22Rv1 (cell line): ENCODE results near the gene TTLL6.

Experiments used
- H3K27ac ChIP-seq: fragments of 450-650 bp; 2 replicates; pipeline ENCODE4 v1.5.1; 2017
- ZFX ChIP-seq: fragments of 450-650 bp; IDR thresholded peaks from 2 replicates; pipeline ENCODE4 v1.6.1; 2017; ENCODE audit warnings: antibody characterized with exemption, borderline replicate concordance
- TF ChIP-seq, protein P1 (sequence below): fragments of 450-650 bp; IDR thresholded peaks from 2 replicates; pipeline ENCODE4 v1.5.1; 2017; ENCODE audit warnings: mild to moderate bottlenecking

TTLL6 gene

DNA sequence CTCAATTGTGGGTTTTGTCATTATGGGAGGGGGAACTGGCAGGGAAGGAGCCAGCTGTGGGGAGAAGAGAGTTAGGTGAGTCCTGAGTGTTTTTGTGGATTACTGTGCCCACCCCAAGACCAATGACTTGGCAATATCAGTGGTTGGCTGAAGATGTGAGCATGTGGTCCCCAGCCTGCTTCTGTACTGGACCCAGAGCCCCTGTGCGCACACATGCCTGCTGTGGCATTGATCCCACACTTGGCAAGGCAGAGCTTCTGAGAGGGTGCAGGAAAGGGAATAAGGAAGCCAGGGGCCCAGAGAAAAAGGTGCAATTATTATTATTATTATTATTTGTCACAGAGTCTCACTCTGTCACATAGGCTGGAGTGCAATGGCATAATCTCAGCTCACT is 96.0 kb downstream of the TTLL6 start:
- TF ChIP-seq, protein P1, sequence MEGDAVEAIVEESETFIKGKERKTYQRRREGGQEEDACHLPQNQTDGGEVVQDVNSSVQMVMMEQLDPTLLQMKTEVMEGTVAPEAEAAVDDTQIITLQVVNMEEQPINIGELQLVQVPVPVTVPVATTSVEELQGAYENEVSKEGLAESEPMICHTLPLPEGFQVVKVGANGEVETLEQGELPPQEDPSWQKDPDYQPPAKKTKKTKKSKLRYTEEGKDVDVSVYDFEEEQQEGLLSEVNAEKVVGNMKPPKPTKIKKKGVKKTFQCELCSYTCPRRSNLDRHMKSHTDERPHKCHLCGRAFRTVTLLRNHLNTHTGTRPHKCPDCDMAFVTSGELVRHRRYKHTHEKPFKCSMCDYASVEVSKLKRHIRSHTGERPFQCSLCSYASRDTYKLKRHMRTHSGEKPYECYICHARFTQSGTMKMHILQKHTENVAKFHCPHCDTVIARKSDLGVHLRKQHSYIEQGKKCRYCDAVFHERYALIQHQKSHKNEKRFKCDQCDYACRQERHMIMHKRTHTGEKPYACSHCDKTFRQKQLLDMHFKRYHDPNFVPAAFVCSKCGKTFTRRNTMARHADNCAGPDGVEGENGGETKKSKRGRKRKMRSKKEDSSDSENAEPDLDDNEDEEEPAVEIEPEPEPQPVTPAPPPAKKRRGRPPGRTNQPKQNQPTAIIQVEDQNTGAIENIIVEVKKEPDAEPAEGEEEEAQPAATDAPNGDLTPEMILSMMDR: no peak
- TF ChIP-seq ZFX: no peak
- peak overlapping the region; percentile 100 for H3K27ac ChIP-seq

DNA sequence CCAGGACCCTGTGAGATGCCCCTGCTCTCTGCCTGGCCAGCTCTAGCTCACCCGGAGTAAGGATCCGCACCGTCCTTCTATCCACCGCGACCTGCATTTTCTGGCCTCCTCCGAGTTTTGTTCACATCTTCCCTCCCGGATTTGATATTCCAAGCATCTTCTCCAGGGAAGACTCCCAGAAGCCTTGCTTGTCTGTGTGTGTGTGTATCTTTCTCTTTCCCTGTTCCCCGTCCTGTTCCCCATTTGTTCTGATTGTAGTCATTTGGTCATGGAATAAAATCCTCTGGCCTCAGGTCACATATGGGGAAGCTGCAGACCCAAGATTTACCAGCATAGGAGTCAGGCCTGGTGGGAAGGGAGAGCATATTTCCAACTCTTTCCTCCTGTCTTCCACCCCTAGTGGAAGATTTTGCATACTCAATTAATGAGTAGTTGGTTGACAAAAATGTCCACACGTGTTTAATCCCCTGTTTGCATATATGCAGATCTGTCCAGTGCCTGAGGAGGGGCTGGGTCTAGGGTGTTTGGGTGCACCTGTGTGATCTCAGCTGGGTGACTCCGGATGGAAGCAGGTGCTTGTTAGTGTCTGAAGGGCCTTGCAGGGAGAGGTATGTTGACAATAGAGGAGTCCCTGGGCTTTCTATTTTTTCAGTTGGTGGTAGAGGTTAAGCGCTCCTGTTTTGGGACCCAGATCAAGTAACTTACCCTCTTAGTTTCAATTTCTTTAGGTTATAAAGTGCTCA is 96.6 kb downstream of the TTLL6 start:
- peak overlapping the region; percentile 100 for H3K27ac ChIP-seq
- TF ChIP-seq ZFX: no peak
- TF ChIP-seq, protein P1: peak; percentile 9; the same call in 1 of the 2 replicates

DNA sequence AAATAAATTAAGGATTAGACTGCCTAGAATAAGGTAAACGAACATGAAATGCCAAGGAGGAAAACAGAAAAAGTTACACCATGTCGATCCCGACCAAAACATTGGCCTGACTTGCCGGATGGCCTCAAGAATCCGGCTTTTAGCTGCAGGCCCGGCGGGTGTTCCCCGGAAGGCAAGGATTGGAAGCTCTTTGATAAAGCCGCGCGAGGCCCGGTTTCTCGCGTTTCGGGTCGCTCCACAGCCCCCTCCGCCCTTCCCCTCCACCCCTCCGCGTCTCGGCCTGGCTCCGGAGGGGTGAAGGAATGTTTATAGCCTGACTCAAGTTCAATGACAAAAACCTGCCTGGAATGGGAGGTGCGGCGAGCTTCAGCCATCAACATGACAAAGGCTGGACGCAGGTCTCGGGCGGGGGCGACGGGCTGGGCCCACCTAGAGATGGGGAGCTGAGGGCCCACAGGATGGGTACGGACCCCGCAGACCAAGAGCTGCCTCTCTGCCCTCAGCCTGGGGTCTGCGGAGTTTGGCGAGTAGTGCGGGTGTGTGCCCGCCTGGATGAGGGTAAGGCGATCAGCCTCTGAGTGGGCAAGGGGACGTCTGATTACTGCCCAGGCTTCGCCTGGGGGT is 97.3 kb downstream of the TTLL6 start:
- peak overlapping the region; percentile 100 for H3K27ac ChIP-seq
- TF ChIP-seq ZFX: no peak
- TF ChIP-seq, protein P1: no peak

DNA sequence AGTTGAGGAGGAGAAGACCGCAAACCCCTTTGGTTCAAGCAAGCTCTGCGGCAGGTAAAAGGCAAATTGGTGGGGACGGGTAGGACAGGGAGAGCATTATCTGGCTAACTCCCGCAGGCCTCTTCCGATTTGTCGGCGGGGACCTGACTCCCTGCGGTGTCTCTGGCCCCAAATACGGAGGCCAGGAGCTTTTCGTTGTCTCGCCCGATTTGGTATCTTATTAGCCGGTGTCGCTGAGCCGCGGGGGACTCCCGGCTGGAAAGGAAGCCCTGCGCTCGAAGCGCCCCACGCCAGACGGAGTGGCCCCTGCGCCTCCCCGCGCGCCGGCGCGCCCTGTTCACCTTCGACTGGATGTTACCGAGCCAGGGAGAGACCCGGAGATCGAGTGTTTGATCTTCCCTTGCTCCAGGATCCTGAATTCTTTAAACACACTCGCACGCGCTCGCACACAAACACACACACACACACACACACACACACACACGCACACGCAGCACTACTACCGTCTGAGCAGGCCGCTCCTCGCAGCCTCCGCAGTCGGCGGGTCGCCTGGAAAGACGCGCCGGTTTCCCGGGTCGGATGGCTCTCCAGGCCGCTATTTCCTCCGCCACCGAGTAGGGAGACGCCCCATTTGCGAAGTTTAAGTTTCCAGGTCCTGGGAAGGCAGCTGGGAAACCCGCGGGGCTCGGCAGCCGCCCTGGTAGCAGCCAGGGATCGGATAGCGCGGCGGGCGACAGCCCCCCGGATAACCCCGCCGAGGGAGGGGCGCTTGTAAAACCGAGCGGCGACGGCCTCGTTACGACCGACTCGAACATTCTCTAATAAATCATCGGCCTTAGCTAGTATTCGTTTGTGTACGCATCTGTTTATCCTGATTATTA is 98.0 kb downstream of the TTLL6 start:
- peak overlapping the region; percentile 100 for H3K27ac ChIP-seq
- no peak for TF ChIP-seq ZFX
- TF ChIP-seq, protein P1: no peak

DNA sequence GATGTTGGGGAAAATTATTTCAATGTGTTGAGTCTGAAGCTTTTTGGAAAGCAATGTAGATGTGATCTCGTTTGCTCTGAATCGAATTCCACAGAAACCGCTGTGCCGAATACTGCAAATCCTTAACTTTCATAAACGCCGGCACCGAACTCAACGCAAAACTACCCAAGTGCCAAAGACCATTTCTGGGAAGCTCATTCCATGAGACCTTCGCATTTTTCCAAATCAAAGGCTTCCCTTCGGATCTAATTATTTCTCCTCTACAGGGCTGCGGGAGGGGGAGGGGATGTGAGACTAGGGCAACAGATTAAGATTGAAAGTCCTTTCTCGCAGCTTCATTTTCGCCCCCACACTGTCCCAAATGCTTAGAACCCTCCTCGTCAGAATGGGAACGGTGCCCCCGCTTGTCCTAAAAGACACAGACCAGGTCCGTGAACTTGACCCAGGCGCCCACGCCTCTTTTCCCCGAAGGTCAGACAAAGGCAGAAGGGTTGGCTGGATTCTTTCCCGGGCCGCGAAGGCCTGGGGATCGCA is 98.7 kb downstream of the TTLL6 start:
- peak overlapping the region; percentile 100 for H3K27ac ChIP-seq
- TF ChIP-seq ZFX: no peak
- TF ChIP-seq, protein P1: no peak

DNA sequence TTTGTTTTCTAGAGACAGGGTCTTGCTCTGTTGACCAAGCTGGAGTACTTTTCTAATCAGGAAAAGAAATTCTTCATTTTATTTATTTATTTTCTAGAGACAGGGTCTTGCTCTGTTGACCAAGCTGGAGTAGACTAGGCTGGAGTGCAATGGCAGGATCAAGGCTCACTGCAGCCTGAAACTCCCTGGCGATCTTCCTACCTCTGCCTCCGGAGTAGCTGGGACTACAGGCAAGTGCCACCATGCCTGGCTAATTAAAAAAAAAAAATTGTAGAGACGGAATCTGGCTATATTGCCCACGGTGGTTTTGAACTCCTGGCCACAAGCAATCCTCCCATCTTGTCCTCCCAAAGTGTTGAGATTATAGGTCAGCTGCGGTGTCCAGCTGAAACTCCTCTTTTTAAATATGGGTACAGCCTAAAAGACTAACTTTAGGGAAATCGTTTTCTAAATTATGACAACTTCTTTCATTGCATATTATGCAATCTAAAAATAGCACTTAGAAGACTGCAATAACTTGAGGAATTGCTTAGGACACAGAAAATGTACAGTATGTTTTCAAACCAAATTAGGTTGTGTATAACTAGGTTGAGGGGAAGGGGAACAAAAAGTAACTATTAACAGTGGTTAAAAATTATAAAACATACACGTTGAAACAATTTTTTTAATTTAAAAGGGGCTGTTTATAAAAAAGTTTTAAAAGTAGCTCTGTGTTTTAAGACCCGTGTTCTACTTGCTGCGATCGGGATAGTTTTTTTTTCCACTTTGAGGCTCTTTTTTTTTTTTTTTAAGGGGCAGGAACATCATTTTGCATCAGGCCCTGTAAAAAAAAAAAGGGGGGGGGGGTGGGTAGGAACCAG is 99.4 kb downstream of the TTLL6 start:
- TF ChIP-seq ZFX: no peak
- TF ChIP-seq, protein P1: no peak
- H3K27ac ChIP-seq: peak overlapping the region; percentile 100

DNA sequence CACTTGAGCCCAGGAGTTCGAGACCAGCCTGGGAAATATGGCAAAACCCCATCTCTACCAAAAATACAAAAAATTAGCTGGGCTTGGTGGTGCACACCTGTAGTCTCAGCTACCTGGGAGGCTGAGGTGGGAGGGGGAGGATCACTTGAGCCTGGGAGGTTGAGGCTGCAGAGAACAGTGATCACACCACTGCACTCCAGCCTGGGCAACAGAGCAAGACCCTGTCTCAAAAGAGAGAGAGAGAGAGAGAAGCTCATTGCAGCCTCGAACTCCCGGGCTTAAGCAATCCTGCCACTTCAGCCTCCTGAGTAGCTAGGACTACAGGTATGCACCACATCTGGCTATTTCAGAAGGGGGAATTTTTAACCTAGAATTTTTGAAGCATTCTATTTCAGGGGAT is 100.5 kb downstream of the TTLL6 start:
- peak overlapping the region; percentile 100 for H3K27ac ChIP-seq
